ENCODE data around the gene MYBPHL.

GRCh38 chr1:109354929-109355328 is 48.1 kb upstream of the MYBPHL start:
- TF ChIP-seq POLR2A (IDR thresholded peaks at IDR 0.05) (no peak), CTCF (IDR thresholded peaks at IDR 0.05) (no peak)

Measured in right lobe of liver (tissue), 4 donors.